ENCODE measurements around the gene ZFX.

GRCh38 chrX:24216037-24216436 lies 66.5 kb downstream of the ZFX start:
- TF ChIP-seq CTCF (conservative IDR thresholded peaks at IDR 0.05 in 1 of 2, IDR thresholded peaks at IDR 0.05 in 1 of 2; ENCODE audit: low read depth in 1 of 2, low read length in 2 of 2): no peak
- TF ChIP-seq EZH2 (IDR thresholded peaks at IDR 0.05; ENCODE audit: low read length, missing control alignments): no peak
